Stromal cell of bone marrow (primary cell): ENCODE measurements around the gene TGFBR2.
"Not testable (repeated sequence)": the region's sequence is repeated elsewhere in the genome, so short reads cannot be mapped to it uniquely, and the experiment has no call there.

ENCODE experiments used
- DNase-seq: peaks from one replicate; pipeline ENCODE4 v3.0.0-alpha.2; 2012; ENCODE audit warnings: low read depth

TGFBR2 gene

DNA sequence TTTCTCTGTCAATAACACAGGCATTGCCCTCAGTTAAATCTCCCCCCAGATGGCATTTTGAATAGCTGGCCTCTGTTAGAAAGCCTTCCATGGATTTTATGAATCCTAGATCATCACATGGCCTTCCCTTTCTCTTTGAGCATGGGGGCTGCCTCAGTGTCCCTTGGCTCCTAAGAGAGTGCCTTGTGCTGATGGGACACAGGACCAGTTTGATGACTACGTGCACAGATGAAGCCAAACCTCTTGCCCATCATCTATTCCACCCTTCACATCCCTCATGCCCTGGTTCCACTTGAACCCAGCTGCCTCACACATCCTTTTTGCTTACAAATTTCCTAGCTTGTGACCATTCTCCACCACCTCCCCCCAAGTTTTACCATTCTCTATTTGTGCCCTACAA lies 12.9 kb downstream of the TGFBR2 start:
- DNase-seq = no peak

DNA sequence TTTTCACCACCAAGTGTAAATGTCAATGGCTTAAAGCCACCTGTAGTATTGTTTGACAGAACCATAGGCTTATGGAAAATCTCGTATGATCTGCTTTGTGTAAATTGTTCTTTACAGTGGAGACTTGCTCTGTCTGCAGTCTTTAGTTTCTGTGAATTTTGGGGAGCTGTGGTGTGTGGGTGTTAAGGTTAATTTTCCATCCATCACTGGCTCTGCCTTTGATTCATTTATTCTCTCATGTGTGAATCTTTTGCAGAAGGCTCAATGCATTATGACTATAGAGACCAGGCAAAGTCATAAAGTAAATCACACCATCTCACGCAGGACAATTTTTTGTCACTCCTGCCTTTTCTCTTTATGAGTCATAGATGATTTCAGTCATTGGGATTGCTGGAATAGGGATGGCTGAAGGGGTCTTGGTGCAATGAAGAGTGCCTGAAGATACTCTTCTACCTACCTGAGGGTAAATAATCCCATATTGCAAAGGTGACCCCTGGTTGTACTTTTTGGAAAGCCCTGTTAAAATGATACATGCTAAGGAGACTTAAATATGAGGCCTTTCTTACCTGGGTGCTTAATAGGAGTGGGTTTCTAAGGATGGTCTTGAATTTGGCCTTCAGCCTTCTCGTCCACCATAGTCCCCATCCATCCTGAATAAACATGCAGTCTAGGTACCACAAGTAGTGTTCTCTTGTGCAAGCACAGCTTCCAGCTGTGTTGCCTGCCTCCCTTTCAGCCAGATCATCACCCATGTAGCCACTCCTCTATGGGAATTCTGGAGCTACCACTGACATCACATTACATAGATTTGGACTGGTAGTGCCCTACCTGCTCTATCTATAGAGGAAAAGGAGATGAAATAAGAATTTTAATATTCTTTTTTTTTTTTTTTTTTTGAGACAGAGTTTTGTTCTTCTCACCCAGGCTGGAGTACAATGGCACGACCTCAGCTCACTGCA lies 14.3 kb downstream of the TGFBR2 start:
- no peak for DNase-seq

DNA sequence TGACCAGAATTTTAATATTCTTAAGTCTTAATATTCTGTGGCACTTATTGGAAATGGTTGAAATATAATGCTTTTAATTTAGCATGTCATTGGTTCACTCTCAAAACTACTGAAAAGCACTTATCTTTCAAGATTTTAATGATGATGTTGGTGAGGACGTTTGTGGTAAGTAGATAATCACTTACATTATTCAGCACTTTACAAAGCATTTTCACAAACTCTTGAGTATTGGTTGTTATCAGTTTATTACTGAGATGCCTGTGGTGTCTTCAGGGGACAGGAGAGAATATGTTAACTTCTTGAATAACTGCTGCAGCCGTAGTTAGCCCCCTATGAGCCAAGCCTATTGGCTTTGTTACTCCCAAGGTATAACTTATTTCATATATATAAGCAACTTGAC lies 15.2 kb downstream of the TGFBR2 start:
- no peak for DNase-seq

DNA sequence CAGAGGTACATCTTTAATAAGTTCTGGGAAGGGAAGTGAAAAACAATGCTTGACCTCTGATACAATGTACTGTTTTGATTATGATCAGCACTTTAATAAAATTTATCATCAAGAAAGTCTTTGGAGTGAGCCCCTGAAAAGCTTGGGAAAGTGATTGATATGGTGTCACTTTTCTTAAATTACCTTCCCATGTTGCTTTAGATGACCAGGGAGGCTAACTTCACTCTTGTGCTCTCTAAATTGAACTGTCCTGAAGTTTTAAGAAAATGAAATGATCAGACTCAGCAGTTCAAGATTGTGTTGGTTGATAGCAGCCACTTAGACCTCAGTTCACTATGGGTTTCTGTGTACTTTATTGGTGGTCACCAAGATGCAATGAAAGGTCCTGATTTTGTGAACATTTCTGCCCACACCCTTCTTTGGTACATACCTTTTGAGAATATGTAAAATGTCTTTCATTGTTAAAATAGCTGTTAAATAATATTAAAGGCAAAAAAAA lies 15.7 kb downstream of the TGFBR2 start:
- no peak for DNase-seq

DNA sequence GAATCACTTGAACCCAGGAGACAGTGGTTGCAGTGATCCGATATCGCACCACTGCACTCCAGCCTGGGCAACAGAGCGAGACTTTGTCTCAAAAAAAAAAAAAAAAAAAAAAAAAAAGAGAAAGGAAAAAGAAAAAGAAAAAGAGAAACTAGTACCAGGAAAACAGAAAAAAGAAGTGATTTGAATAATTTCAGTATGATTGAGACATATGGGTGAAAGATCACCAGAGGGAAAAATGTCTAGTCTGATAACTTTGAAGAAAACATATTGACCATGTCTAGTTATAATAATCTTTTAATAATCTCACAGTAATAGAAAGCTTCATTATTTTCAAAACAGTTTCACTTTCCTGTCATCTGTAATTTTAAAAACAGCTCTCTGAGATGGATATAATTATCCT lies 16.4 kb downstream of the TGFBR2 start:
- DNase-seq = no peak

DNA sequence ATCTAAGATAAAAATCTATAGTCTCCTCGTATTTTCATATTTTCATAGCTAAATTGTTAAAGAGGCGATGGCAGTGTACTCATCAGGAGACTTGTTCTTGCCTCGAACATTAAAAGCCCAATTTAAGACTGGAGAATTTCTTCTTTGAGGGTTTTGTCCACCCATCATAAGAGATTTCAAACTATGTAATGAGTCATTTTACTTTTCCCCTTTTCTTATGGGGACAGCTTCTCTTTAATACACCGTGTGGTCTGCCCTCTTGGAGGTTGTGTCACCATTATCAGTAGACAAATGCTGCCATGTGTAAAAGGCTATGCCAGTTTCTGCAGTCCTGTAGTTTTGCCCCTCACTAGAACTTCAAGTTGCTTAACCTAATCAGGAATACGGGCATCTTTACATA lies 16.9 kb downstream of the TGFBR2 start:
- DNase-seq = no peak

DNA sequence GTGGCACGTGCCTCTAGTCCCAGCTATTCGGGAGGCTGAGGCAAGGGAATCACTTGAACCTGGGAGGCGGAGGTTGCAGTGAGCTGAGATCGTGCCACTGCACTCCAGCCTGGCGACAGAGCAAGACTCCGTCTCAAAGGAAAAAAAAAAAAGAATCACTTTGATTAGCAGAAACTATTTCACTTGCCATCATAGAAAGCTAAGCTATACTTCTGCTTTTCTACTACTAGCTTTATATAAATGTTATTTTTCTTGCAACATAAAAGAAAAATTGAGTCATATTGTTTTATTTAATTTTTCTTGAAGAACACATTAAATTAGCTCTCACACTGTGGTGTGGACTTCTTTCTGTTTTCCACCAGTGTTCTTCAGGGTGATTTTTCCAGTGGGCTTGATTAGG lies 18.1 kb downstream of the TGFBR2 start:
- not testable (repeated sequence) for DNase-seq

DNA sequence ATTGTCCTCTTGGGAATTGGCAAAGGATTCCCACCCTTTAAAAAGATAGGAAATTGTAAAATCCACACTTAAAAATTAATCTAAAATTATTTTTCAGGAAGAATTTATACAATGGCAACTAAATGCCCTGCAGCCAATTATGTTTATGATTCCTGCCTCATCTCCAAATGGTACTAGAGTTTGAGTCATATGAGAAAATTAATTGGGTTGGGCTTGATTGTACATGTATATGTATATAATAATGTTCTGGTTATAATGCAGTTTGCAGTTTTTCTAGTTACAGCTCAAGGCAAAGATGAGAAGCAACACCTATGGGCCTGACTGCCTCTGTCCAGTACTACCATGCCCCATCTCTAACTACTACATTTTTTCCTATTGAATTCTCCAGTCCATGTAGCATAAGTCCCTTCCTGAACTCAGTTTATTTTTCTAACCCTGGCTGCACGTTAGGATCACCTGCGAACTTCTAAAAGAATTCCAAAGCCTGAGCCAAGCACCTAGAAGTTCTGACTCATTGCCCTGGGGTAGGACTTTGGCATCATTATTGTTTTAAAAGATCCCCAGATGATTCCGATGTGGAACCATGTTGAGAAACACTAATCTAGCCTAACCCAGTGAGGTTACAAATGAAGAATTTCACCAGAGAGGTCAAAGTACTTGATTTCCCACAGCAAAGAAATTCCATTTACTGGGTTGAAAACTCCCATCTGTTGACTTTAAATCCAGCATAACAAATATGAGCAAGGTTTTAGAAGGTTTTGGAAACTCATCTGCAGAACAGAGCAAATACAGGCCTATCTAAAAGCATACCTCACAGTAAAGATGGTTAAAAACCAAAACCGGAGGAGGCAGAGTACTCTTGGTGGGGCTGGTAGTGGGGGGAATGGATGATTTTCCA lies 19.4 kb downstream of the TGFBR2 start:
- DNase-seq = no peak

DNA sequence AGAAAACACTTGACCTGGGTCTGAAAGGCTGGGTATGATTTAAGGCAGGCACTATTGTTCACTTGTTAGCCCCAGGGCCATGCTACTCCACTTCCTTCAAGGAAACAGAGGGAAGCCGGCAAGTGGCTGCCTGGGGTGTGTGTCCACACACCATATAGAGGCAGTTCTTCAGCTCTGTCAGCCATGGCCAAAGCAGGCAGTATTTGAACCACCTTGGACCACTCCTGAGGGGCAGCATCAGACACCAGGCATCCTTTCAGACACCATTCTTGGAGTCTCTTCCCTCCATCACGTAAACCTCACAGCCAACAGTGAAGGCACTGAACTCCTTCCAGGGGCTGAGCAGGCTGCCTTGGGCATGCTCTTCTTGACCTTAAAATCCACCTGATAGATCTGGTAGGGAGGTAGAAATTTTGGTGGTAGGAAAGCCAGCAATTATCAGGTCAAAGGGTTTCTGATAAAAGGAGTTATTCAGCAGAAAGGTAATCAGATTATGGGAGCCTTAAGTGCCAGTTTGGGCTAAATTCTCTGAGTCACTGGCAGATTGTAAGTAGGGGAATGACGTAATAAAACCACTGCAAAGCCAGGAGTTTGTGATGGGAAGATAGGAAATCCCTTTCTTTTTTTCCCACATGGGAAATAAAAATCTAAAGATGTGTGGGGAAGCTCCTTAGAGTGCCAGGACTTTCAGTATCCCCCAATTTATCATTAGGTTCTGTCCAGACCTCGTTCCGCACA lies 20.2 kb downstream of the TGFBR2 start:
- peak; percentile 50 for DNase-seq

DNA sequence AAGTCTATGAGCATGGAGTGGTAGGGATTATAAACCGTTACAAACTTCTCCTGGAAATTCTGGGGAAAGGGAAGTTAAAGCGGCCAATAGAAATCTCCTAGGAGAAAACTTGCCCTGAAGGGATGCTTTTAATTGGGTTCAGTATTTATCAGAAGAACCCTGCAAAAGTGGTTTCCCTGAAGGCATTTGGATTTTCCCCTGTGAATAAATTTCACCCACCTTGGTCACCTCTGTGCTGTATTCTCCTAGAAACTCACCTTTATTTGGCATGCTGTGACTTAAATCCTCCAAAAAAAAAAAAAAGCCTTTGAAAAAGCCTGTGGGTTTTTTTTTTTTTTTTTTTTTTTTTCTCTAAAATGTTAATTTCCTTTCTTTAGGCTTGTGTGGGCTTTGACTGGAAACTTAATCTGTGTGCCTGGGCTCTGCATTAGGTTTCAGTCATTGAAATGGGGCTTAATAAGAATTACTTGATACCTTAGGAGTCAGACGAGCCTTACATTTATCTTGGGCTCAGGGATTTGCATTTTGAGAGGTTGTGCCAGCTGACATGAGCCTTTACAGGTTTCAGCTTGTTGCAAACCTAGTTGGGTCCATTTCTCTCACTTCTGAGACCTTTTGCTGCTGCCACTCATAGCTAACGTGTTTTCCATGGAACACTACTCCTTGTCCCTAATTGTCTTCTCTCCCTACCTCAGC lies 22.0 kb downstream of the TGFBR2 start:
- DNase-seq = no peak

DNA sequence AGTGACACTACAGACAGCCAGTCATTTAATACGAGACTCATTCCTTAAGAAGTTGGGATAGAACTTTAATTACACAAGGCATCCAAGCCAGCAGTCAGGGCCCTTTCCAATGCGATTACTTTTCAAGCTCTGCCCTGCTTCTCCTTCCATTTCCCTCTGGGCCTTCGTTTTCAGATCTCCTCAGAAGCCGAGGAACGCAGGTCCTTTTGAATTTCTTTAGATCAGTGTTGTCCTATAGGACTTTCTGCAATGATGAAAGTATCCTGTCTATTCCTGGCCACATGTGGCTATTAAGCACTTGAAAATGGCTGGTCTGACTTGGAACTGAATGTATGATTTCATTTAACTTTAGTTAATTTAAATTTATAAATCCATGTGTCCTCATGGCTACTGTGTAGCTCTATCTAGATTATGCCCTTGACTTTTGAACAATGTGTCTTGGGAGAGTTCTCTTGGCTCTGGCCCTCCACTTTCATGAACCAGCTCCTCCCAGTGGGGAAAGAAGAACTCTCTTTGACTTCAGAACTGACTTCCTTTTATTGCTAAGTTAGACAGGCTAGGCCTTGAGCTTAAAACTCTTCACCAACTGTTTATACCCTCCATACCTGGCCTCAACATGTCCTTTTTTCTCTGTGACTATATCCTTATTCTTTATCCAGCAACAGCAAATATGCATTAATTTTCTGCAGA lies 22.6 kb downstream of the TGFBR2 start:
- no peak for DNase-seq

DNA sequence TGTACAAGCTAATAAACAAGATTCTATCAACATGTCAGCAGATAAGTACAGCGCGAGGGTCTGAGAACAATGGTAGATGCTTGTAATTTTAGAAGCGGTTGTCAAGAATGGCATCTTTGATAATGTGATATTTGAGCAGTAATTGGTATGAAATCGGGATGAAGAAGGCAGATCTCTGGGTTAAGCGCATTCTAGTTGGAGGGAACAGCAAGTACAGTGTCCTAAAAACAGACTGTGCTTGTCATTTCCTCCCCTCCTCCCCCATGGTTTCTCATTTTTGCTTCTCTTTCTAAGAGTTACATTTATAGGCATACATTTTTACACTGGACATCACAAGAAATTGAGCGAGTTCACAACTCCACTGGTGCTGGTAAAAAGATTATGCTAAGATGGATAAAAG lies 23.3 kb downstream of the TGFBR2 start:
- no peak for DNase-seq

DNA sequence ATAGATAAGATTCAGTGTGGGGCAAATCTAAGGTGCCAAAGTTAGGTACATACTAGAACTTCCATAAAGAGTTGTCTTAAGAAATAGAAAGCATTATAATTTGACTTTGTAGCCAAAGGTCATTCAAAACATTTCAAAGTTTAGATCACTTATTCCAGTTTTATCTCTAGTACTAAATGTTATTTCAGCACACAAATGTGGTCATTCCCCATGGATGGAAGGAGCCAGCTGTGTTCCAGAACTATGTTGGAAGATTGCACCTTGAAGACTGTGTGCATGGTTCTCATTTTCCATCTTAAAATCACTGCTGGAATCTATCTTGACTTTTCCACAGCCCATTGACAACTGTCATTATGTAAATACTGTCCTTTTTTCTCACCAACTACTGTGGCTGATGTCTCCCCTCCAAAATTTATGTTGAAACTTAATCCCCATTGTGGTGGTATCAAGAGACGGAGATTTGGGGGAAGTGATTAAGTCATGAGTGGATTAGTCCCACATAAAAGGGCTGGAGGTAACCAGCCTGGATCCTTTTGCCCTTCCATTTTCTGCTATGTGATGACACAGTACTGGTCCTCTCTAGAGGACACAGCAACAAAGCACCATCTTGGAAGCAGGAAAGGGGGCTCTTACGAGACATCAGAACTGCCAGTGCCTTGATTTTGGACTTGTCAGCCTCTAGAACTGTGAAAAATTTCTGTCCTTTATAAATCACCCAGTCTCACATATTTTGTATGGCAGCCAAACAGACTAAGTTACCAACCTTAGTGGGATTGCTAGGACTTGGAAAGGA lies 24.0 kb downstream of the TGFBR2 start:
- no peak for DNase-seq

DNA sequence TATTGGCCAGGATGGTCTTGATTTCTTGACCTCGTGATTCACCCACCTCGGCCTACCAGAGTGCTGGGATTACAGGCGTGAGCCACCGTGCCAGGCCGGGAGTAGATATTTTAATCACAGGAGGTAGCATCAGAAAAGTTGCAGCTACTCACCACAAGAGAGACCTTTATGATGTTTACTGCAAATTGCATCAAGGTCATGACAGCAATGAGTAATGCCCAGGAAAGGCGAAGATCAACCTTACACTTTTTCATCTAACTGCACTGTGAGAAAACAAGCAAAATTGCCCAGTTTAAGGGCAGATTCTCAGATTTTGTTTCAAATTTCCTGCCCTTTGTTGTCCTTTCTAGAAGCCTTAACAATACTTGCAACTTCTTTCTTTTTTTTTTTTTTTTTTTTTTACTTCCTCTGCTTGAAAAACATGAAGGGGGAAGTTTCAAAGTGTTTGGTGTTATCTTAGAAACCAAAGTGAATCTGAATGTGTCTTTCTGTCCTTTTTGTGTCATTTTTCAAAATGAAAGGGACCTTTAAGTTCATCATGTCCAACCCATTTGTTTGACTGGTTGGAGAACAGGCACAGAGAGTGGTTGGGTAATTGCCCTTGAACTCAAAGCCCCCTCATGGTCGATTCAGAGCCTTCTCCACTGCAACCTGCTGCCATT lies 25.0 kb downstream of the TGFBR2 start:
- no peak for DNase-seq

DNA sequence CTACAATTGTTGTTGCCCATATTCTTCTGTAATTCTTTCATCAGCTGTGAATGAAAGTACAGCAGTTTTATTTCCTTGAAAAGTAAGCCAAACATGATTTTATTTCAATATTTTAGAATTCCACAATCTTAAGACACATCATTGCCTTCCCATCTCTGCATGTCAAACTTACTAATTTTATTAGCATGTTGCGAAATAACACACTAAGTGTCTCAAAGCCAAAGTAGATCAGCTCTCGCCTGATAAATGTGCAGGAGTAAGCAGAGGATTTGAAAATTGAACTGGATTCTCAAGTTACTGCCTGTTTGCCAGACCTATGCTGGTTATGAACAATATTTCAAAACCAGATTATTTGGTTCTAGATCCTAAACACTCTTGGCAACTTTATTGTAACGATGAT lies 25.7 kb downstream of the TGFBR2 start:
- DNase-seq = no peak

DNA sequence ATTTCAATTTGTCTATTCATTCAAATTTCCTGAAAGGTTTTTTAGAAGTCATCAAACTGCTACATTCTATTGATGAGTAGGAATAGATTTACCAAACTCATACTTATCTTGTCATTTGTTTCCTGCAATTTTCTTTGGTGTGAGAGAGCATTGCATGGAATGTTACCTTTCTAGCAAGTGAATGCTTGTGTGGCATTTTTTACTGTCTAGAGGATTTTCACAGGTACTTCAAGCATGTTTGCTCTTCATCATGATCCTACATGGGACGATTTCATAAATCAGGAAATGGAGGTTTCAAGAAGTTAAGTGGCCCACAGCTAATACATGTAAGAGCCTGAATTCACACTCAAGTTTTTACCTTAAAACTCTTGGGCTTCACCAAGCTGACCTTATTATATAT lies 26.1 kb downstream of the TGFBR2 start:
- DNase-seq = no peak

DNA sequence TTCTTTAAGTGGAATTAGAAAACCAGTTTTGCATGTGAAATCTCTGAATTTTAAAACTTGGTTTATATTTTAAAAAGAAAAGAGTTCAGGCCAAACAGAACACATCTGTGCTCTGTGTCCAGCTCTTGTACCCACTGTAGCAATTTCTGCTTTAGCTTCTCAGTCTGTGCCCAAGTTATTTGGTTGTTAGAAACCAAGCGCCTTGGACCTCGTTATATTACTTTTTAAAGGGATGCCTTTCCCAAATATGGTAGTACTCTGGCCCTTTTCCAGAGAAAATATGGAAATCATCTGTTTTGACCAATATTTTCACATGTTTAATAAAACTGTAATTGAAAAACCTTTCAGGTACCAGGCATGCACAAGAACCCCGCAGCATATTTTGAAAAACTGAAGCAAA lies 27.3 kb downstream of the TGFBR2 start:
- DNase-seq = no peak

DNA sequence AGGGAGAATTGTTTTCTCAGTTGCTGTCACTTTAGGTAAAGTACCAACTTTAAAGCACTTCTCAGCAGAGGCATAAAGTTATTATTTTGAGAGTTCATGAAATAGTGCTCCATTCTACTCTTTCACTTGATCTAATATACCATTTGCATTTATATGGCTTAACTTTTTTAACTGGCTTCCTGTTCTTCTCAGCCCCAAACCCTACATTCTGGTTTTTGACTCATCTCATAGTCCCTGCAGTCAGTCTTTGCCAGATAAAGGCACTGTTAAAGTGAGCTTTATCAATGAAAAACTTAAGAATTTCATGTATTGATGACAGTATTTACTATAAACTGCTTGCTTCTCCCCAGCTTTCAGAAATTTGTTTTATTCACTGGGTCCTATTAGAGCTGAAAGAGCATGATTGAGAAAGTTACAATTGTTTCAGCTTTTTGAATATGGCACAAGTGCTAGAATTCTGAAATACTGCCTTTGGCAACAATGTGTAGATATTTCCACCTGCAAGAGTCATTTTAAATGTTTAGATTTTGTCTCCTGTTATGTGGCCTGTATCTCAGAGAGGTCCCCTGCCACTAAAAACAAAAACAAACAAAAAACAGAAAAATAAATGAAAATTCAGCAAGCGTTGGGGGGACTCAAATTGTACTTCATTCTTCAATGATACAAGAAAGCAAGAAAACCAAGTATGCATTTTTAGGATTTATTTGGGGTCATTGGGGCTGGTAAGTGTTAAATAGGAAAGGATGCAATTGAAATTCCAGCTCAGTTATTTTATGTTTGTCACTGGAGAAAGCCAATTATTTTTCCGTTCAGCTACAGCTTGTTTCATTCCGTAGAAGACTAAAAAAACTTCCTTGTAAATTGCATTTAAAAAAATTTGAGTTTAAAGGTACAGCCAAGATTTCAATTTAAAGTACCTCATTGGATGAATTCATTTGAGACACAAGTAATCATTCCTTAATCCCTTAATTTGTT lies 28.6 kb downstream of the TGFBR2 start:
- no peak for DNase-seq
